GM13977 (cell line): ENCODE data around the gene PAOX.
"Not testable (repeated sequence)": the region's sequence is repeated elsewhere in the genome, so short reads cannot be mapped to it uniquely, and the experiment has no call there.

Source experiments
- DNase-seq: peaks from one replicate; pipeline ENCODE4 v3.0.0; 2012; ENCODE audit warnings: low spot score
- in situ Hi-C: fragments of 300-500 bp; cut with MboI; formaldehyde crosslinking; loops from one replicate; pipeline ENCODE4 v1.12.0; 2022; ENCODE audit warnings: low sequenced_read_pairs, low pct_unique_long_range_greater_than_20kb, mixed read lengths, inconsistent platforms; ENCODE audit not compliant: unreplicated experiment
- TF ChIP-seq, protein P1 (sequence below): IDR thresholded peaks from 2 replicates; pipeline ENCODE4 v1.5.1; 2012; ENCODE audit warnings: mild to moderate bottlenecking, control low read depth; ENCODE audit not compliant: insufficient read depth; ENCODE audit errors: extremely low read depth, missing control alignments

The PAOX gene

GRCh38 chr10:133365461-133366129 lies 13.5 kb upstream of the PAOX start:
- in situ Hi-C loops: no loop called here
- no peak for DNase-seq

DNA sequence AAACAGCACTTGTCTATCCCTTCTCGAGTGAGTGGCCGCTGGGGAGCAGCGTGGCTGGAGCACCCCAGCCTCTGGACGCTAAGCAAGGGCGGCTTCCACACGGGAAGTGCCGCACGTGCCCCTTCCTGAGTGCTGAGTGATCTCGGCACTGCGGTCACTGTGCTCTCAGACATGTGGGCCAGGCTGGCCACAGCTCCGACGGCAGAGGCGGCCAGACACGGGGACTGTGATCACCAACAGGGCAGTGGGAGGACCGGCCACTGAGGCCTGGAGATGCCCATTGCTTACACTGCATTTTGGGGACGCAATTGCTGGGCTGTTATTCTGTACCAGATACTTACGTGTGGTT lies 13.0 kb upstream of the PAOX start:
- DNase-seq: no peak
- in situ Hi-C loops: no loop called here
- TF ChIP-seq, protein P1, sequence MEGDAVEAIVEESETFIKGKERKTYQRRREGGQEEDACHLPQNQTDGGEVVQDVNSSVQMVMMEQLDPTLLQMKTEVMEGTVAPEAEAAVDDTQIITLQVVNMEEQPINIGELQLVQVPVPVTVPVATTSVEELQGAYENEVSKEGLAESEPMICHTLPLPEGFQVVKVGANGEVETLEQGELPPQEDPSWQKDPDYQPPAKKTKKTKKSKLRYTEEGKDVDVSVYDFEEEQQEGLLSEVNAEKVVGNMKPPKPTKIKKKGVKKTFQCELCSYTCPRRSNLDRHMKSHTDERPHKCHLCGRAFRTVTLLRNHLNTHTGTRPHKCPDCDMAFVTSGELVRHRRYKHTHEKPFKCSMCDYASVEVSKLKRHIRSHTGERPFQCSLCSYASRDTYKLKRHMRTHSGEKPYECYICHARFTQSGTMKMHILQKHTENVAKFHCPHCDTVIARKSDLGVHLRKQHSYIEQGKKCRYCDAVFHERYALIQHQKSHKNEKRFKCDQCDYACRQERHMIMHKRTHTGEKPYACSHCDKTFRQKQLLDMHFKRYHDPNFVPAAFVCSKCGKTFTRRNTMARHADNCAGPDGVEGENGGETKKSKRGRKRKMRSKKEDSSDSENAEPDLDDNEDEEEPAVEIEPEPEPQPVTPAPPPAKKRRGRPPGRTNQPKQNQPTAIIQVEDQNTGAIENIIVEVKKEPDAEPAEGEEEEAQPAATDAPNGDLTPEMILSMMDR: no peak

More at GRCh38 chr10:133365461-133366129, 13.5 kb upstream of the PAOX start:
- TF ChIP-seq, protein P1: no peak

GRCh38 chr10:133366751-133367150 lies 12.3 kb upstream of the PAOX start:
- no peak for DNase-seq
- TF ChIP-seq, protein P1: no peak
- in situ Hi-C loops: no loop called here

DNA sequence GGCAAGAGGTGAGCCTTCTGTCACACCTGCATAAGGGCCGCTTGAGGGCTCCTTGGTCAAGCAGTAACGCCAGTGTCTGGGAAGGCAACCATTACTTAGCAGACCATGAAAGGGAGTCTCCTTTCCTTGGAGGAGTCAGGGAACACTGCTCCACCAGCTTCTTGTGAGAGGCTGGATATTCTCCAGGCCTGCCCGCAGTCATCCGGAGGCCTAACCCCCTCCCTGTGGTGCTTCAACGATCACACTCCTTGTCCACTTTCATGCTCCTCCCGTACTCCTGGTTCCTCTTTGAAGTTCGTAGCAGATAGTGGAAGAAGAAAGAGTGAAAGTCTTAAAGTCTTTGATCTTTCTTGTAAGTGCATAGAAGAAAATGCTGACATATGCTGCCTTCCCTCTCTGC lies 11.6 kb upstream of the PAOX start:
- in situ Hi-C loops, DNase-seq: not testable (repeated sequence)

GRCh38 chr10:133368153-133368552 lies 10.9 kb upstream of the PAOX start:
- TF ChIP-seq, protein P1: no peak
- in situ Hi-C loops: no loop called here
- DNase-seq: no peak

DNA sequence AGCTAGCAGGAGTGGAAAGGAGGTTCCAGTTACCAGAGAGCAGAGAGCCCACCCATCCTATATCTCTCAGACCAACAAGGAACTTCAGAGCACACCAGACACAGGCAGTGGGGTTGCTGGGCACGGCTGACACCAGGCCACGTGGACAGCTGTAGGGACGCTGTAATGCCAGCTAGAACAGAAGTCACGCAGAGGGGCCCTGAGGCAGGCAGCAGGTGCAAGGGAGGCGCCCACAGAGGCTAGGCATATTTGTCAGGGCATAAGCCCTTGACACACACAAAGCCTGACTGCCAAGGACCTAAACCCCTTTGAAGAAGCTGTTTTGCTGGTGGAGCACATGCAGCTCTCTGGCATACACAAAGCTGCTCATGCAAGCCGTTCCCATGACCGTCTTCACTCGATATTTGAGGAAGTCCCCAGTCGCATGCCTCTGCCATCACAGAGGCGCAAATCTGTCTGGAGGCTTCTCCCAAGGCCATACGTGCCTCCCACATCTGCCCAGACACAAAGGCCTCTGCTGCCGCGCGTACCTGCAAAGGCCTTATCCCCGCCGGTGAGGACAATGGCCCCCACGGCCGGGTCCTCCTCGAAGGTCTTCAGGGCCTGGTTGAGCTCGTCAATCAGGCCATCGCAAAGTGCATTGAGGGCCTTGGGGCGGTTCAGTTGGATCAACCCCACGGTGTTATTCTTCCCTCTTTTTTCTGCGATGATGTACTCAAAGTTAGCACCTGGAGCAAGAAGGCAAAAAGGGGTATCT lies 8.9 kb upstream of the PAOX start:
- no peak for DNase-seq
- in situ Hi-C loops: no loop called here
- TF ChIP-seq, protein P1: no peak

GRCh38 chr10:133372507-133372906 lies 6.6 kb upstream of the PAOX start:
- TF ChIP-seq, protein P1: no peak
- in situ Hi-C loops: no loop called here
- no peak for DNase-seq
